Left lung (tissue), 10 donors: Measurements from ENCODE around the gene GLIPR2. TPM values are rescaled to one million over a fixed set of nuclear protein-coding genes. Genes with fewer than 3 reads are reported as not detected.

Experiments used
- ATAC-seq: fragments of 200-7000 bp; cut with Tn5 transposase; one replicate; pipeline ENCODE4 v1.9.1; 2020; ENCODE audit warnings: moderate library complexity
- DNase-seq, 4 donors: peaks; one replicate each; pipeline ENCODE4 v3.0.0-alpha.2; 2013 to 2020
- H3K27ac ChIP-seq, 2 donors: fragments of 200-600 bp; sonication (generic) in 1 of 2; one replicate each; pipeline versions ENCODE4 v1.5.0 to v1.8.0; 2020 to 2021
- H3K27me3 ChIP-seq, 2 donors: fragments of 200-600 bp; sonication (generic) in 1 of 2; one replicate each; pipeline versions ENCODE4 v1.5.0 to v1.8.0; 2020 to 2021
- H3K36me3 ChIP-seq, 2 donors: fragments of 200-600 bp; sonication (generic) in 1 of 2; one replicate each; pipeline versions ENCODE4 v1.5.0 to v1.8.0; 2020 to 2021
- H3K4me1 ChIP-seq, 2 donors: fragments of 200-600 bp; one replicate each; pipeline ENCODE4 v1.8.0; 2021
- H3K4me3 ChIP-seq, 2 donors: fragments of 200-600 bp; sonication (generic) in 1 of 2; one replicate each; pipeline versions ENCODE4 v1.5.0 to v1.8.0; 2020 to 2021; ENCODE audit warnings: mild to moderate bottlenecking in 1 of 2
- H3K9me3 ChIP-seq, 2 donors: fragments of 200-600 bp; sonication (generic) in 1 of 2; one replicate each; pipeline versions ENCODE4 v1.5.0 to v1.8.0; 2020 to 2021
- CTCF ChIP-seq, 2 donors: fragments of 200-600 bp; sonication (generic) in 1 of 2; IDR thresholded peaks; one replicate each; pipeline versions ENCODE4 v1.5.0 to v1.8.0; 2021; ENCODE audit warnings: antibody characterized with exemption in 2 of 2
- intact Hi-C, 2 donors: fragments of 100-400 bp; cut with DNase I; formaldehyde crosslinking; loops; one replicate each; pipeline versions ENCODE4 v1.11.2 to v1.14.2; 2022
- polyA plus RNA-seq, 6 donors: library from polyadenylated mRNA; unstranded; fragments of 120-200 nt; gene quantifications; one replicate each; pipeline ENCODE4 v1.2.1, GENCODE V29; 2013; ENCODE audit not compliant: insufficient read length in 6 of 6
- total RNA-seq, 2 donors: library from RNA; stranded (reverse); fragmentation: NEBNext Ultra II Directional; extraction: Animal tissue kit (Norgen Biotek cat#: 25700); gene quantifications; one replicate each; pipeline ENCODE4 v1.2.1, GENCODE V29; 2021
- donor health status: DM: no; HTN: yes; CAD: no.
- donor health status: DM: no; HTN: no; CAD: no.

GLIPR2 gene
- total and polyA plus RNA-seq, 8 donors, result 33.0 to 94.5 (median 35.8) TPM

- Histone ChIP-seq H3K27me3 (no peaks in the 10 kb centered on the region), H3K36me3 (peaks cover 0 to 11% of the 10 kb centered on the region in 2 donors), H3K9me3 (no peaks in the 10 kb centered on the region), H3K4me3 (peak within 1 kb of the TSS; percentile 87 to 93), H3K4me1 (peaks cover 34 to 54% of the 10 kb centered on the region in 2 donors), H3K27ac (peak within 1 kb of the TSS; percentile 91 to 96)
- peak; percentile 24 to 52 for TF ChIP-seq CTCF (IDR thresholded peaks at IDR 0.05)
- ATAC-seq, result peak; percentile 95
- intact Hi-C loops, result no loop called here
- peak; percentile 96 to 98 (median 98) for DNase-seq
Observed at GRCh38 chr9:36190388-36191289, 54.1 kb downstream of the GLIPR2 start, which contains the start of gene CLTA. Gene CLTA (plus strand): TSS chr9:36190921. CDS start chr9:36191057, 136 bp downstream.

- no peak for TF ChIP-seq CTCF (IDR thresholded peaks at IDR 0.05)
- no peaks in the 10 kb centered on the region for H3K27me3 ChIP-seq
- ATAC-seq, result peak; percentile 38
- H3K9me3 ChIP-seq, result no peaks in the 10 kb centered on the region
- intact Hi-C loops, result no loop called here
- peaks cover 34 to 54% of the 10 kb centered on the region in 2 donors for H3K4me1 ChIP-seq
- peak overlapping the region; percentile 91 to 96 for H3K27ac ChIP-seq
- H3K36me3 ChIP-seq, result peaks cover 0 to 12% of the 10 kb centered on the region in 2 donors
- peak in 3 of 4 donors; percentile 13 to 84 (median 45) for DNase-seq
- H3K4me3 ChIP-seq, result peak overlapping the region; percentile 87 to 93
Observed at GRCh38 chr9:36191290-36191645, 54.7 kb downstream of the GLIPR2 start.

- Histone ChIP-seq H3K4me3 (peak overlapping the region; percentile 87 to 93), H3K4me1 (peaks cover 34 to 54% of the 10 kb centered on the region in 2 donors), H3K36me3 (peaks cover 0 to 13% of the 10 kb centered on the region in 2 donors), H3K27ac (peak overlapping the region; percentile 91 to 96), H3K27me3 (no peaks in the 10 kb centered on the region), H3K9me3 (no peaks in the 10 kb centered on the region)
- TF ChIP-seq CTCF (IDR thresholded peaks at IDR 0.05), result no peak
- intact Hi-C loops, result no loop called here
- ATAC-seq (no peak), DNase-seq (no peak)
Observed at GRCh38 chr9:36191686-36192085, 55.2 kb downstream of the GLIPR2 start.

- DNase-seq, result no peak
- H3K27me3 ChIP-seq, result no peaks in the 10 kb centered on the region
- peaks cover 34 to 54% of the 10 kb centered on the region in 2 donors for H3K4me1 ChIP-seq
- H3K36me3 ChIP-seq, result peaks cover 0 to 18% of the 10 kb centered on the region in 2 donors
- peak overlapping the region; percentile 91 to 96 for H3K27ac ChIP-seq
- H3K4me3 ChIP-seq, result peak overlapping the region; percentile 87 to 93
- no peak for TF ChIP-seq CTCF (IDR thresholded peaks at IDR 0.05)
- intact Hi-C loops, result no loop called here
- no peak for ATAC-seq
- no peaks in the 10 kb centered on the region for H3K9me3 ChIP-seq
Observed at GRCh38 chr9:36192196-36192595, 55.7 kb downstream of the GLIPR2 start.

GRCh38 chr9:36193023-36193422 lies 56.5 kb downstream of the GLIPR2 start:
- Histone ChIP-seq H3K27me3 (no peaks in the 10 kb centered on the region), H3K4me3 (peak overlapping the region; percentile 87 to 93), H3K36me3 (peaks cover 0 to 27% of the 10 kb centered on the region in 2 donors), H3K27ac (no peak overlapping the region), H3K9me3 (no peaks in the 10 kb centered on the region), H3K4me1 (peaks cover 34 to 54% of the 10 kb centered on the region in 2 donors)
- ATAC-seq (no peak), DNase-seq (no peak)
- TF ChIP-seq CTCF (IDR thresholded peaks at IDR 0.05), result no peak
- intact Hi-C loops, result no loop called here
